Stimulated activated effector memory CD8-positive, alpha-beta T cell treated with anti-CD3 and anti-CD28 coated beads, Interleukin-12 subunit alpha, Interleukin-12 subunit beta, amount 100 ng/mL, for 72 hours (primary cell): ENCODE measurements around the gene CSF1R.
"Not testable (repeated sequence)": the region's sequence is repeated elsewhere in the genome, so short reads cannot be mapped to it uniquely, and the experiment has no call there.

Source experiments
- ATAC-seq: fragments of 150-1000 bp; cut with Tn5 transposase; 2 replicates; pipeline ENCODE4 v1.10.0; 2021
- DNase-seq, 2 donors: peaks; one replicate each; pipeline ENCODE4 v3.0.0; 2021 to 2022; ENCODE audit warnings: low spot score in 2 of 2
- H3K27ac Mint-ChIP-seq: one replicate; pipeline ENCODE4 v1.8.0; 2022; ENCODE audit warnings: mild to moderate bottlenecking, mixed read lengths
- H3K36me3 Mint-ChIP-seq: one replicate; pipeline ENCODE4 v1.8.0; 2022; ENCODE audit warnings: mild to moderate bottlenecking, mixed read lengths
- H3K4me1 Mint-ChIP-seq: one replicate; pipeline ENCODE4 v1.8.0; 2022; ENCODE audit warnings: mixed read lengths
- H3K4me3 Mint-ChIP-seq: one replicate; pipeline ENCODE4 v1.8.0; 2022; ENCODE audit warnings: mild to moderate bottlenecking, mixed read lengths
- H3K9me3 Mint-ChIP-seq: one replicate; pipeline ENCODE4 v1.8.0; 2022; ENCODE audit warnings: mixed read lengths

The CSF1R gene

DNA sequence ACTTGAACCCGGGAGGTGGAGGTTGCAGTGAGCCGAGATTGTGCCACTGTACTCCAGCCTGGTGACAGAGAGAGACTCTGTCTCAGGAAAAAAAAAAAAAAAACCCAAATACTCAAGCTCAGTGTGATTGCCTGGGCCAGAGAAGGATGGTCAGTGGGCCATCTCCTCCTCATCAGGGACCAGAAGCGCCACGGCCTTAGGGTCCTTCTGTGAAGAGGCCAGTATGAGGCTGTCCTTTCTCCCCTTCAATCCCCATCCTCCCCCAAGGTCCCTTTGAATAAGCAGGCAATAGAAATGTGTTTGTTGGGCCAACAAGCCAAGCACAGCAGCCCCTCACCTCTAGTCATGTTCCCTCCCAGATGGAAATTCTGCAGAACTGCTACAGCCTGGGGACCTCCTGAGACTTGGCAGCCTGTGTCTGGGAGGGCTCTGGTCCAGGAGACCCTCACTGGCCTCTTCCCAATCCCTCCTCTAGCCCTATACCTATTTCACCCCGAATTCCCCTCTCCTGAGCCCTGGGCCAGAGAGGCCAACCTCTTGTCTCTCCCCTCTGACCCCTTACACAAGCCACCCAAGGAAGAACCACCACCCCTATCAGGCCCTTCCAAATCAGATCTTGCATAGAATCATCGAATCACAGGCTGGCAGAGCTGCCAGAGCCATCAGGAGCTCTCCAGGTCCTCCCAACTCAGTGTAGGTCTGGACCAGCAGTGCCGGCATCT lies 1.0 kb downstream of the CSF1R start:
- Mint-ChIP-seq H3K4me3 (no peak overlapping the region), H3K27ac (no peak overlapping the region), H3K4me1 (peaks cover 5% of the 10 kb centered on the region), H3K36me3 (no peaks in the 10 kb centered on the region), H3K9me3 (no peaks in the 10 kb centered on the region)
- ATAC-seq (no peak), DNase-seq (peak in 1 of 2 donors; percentile 43)

DNA sequence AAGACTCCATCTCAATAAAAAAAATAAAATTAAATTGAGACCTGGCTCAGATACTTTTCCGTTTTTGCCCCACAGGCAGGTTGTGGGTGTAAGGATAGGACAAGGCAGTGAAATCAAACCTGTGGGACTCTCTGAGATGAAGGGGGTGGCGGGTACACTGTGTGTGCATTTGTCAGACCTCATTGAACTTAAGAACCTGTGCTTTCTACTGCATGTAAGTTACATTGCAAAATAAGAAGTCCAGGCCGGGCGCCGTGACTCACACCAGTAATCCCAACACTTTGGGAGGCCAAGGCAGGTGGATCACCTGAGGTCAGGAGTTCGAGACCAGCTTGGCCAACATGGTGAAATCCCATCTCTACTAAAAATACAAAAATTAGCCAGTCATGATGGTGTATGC lies 1.6 kb downstream of the CSF1R start:
- peak in 1 of 2 donors; percentile 12 for DNase-seq
- H3K4me1 Mint-ChIP-seq, H3K4me3 Mint-ChIP-seq, H3K9me3 Mint-ChIP-seq, H3K27ac Mint-ChIP-seq, H3K36me3 Mint-ChIP-seq, ATAC-seq: not testable (repeated sequence)

- peaks cover 5% of the 10 kb centered on the region for H3K4me1 Mint-ChIP-seq
- H3K27ac Mint-ChIP-seq, result no peak overlapping the region
Observed at GRCh38 chr5:150082889-150083288, 3.5 kb downstream of the CSF1R start.

GRCh38 chr5:150082374-150082773 lies 4.0 kb downstream of the CSF1R start:
- H3K9me3 Mint-ChIP-seq, result no peaks in the 10 kb centered on the region
- H3K4me1 Mint-ChIP-seq, result peaks cover 5% of the 10 kb centered on the region
- H3K27ac Mint-ChIP-seq, result no peak overlapping the region
- DNase-seq (peak in 1 of 2 donors; percentile 41), ATAC-seq (no peak)
- no peaks in the 10 kb centered on the region for H3K36me3 Mint-ChIP-seq
- H3K4me3 Mint-ChIP-seq, result no peak overlapping the region

More at GRCh38 chr5:150082889-150083288, 3.5 kb downstream of the CSF1R start:
- ATAC-seq, result no peak
- peak in 1 of 2 donors; percentile 28 for DNase-seq
- Mint-ChIP-seq H3K36me3 (no peaks in the 10 kb centered on the region), H3K4me3 (no peak overlapping the region), H3K9me3 (no peaks in the 10 kb centered on the region)

DNA sequence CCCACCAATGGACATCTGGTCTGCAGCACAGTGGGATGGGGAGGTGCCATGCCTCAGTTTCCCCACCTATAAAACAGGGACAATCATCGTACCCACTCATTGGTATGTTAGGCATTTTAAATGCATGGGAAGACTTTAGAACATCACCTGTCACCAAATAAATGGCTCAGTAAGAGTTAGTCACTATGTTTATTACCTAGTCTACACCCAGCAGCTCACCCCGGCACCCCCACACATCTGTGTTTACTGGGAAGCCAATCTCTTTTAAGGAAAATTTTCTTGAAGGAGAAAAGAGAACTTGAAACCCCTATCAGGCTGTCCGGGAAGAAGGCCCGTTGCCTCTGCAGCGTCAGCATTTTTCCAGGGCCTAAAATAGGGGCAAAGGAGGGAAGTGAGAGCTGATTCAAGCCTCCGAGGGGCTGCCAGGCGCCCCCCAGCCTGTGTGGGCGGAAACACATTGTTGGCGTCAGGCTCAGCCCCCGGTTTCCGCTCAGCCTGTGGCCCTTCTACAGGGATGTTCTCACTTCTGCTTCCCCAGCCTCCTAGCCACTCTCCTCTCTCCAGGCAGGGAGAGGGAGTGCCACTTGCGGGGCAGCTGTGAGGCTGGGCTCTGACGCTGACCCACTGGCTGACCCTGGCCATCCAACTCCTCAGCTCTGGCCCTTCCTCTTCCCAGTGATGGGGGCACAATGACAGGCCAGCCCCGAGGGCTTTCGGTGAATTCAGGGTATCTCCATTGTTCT lies 4.6 kb downstream of the CSF1R start:
- Mint-ChIP-seq H3K36me3 (no peaks in the 10 kb centered on the region), H3K4me3 (no peak overlapping the region), H3K9me3 (no peaks in the 10 kb centered on the region), H3K4me1 (peaks cover 5% of the 10 kb centered on the region), H3K27ac (no peak overlapping the region)
- DNase-seq (no peak), ATAC-seq (peak; percentile 43)

GRCh38 chr5:150080696-150081435 lies 5.5 kb downstream of the CSF1R start:
- DNase-seq, result peak in 1 of 2 donors; percentile 18
- no peaks in the 10 kb centered on the region for H3K36me3 Mint-ChIP-seq
- no peak for ATAC-seq
- H3K4me3 Mint-ChIP-seq, result no peak overlapping the region
- no peak overlapping the region for H3K27ac Mint-ChIP-seq
- H3K9me3 Mint-ChIP-seq, result no peaks in the 10 kb centered on the region
- peaks cover 5% of the 10 kb centered on the region for H3K4me1 Mint-ChIP-seq

- peak in 1 of 2 donors; percentile 46 for DNase-seq
- ATAC-seq, result no peak
- Mint-ChIP-seq H3K36me3 (no peaks in the 10 kb centered on the region), H3K4me1 (peaks cover 5% of the 10 kb centered on the region), H3K27ac (no peak overlapping the region), H3K4me3 (no peak overlapping the region), H3K9me3 (no peaks in the 10 kb centered on the region)
Observed at GRCh38 chr5:150079909-150080461, 6.4 kb downstream of the CSF1R start.

GRCh38 chr5:150078802-150079689 lies 7.3 kb downstream of the CSF1R start:
- H3K36me3 Mint-ChIP-seq, result no peaks in the 10 kb centered on the region
- H3K9me3 Mint-ChIP-seq, result no peaks in the 10 kb centered on the region
- ATAC-seq (no peak), DNase-seq (peak in 1 of 2 donors; percentile 41)
- H3K4me1 Mint-ChIP-seq, result peaks cover 5% of the 10 kb centered on the region
- H3K4me3 Mint-ChIP-seq, result no peak overlapping the region
- no peak overlapping the region for H3K27ac Mint-ChIP-seq

DNA sequence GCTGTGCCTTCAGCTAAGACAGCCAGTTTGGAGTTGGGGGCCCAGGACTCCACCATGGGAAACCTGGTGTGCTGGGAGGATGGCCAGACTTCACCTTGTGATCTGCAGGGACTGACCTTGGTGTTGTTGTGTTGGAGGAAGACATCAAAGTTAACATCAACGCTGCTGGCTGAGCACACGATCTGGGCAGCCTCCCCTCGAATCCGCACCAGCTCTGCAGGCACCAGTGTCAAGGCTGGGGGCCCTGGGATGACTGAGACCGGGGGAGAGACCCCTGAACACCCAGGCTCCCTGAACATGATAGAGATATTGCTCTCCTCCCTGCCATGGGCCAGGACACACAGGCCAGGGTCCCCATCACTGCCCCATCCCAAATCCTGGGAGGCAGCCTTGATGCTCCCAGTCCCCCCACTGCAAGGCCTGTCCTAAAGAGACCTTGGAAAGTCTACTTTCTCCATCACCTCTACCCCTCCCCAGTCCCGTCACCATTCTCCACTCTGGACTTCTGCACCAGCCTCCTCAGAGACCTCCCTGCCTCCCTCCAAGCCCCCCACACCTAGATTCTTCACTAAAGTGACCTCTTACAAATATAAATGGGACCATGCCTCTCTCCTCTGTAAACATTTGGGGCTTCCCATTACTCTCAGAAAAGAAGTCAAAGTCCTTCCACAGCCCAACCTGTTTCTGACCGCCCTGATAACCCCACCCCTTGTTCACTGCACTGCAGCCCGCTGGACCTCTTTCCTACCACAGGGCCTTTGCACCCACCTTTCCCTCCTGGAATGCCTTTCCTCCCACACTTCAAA lies 8.2 kb downstream of the CSF1R start:
- no peak overlapping the region for H3K27ac Mint-ChIP-seq
- DNase-seq (peak in 1 of 2 donors; percentile 38), ATAC-seq (no peak)

DNA sequence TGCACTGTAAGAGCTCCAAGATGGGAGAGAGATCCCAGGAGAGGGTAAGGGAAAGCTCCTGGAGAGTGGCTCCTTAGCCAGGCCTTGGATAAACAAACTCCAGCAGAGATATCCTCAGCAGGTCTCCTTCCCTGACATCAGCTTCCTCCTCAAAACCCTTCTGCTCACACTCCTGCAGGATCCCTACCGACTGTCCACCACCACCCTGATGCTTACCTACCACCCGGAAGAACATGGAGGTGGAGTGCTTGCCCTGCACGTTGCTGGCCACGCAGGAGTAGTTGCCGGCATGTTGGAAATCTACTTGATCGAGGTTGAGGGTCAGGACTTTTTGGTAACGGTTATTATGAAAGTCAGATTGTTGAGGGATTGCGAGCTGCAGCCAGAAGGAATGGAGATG lies 9.3 kb downstream of the CSF1R start:
- DNase-seq, result no peak
- Mint-ChIP-seq H3K9me3 (no peaks in the 10 kb centered on the region), H3K36me3 (no peaks in the 10 kb centered on the region), H3K4me3 (no peak overlapping the region), H3K4me1 (peaks cover 2% of the 10 kb centered on the region), H3K27ac (no peak overlapping the region)
- ATAC-seq, result no peak

More for the DNA sequence above, 8.2 kb downstream of the CSF1R start:
- Mint-ChIP-seq H3K4me1 (peaks cover 5% of the 10 kb centered on the region), H3K36me3 (no peaks in the 10 kb centered on the region), H3K4me3 (no peak overlapping the region), H3K9me3 (no peaks in the 10 kb centered on the region)

DNA sequence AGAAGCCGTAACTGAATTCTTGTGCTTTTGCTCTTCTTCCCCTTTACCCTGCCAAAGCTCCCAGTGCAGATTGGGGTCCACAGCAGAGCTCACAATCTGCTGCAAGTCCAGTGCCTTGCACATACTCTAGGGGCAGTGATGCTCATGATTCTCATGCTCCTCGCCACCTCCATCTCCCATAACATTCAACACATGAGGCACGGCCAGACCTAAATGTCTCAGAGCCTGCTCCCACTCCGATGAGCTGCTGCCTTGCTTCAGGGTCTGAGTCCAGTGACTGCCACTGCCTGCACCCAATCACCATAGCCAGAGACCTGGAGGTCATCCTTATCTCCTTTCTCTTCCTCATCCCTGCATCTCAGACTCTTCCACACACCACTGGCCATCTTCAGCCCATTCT lies 10.5 kb downstream of the CSF1R start:
- no peak overlapping the region for H3K4me3 Mint-ChIP-seq

GRCh38 chr5:150075233-150075632 lies 11.1 kb downstream of the CSF1R start:
- Mint-ChIP-seq H3K4me1 (no peaks in the 10 kb centered on the region), H3K36me3 (no peaks in the 10 kb centered on the region), H3K4me3 (no peak overlapping the region), H3K9me3 (no peaks in the 10 kb centered on the region), H3K27ac (no peak overlapping the region)
- no peak for ATAC-seq
- peak in 1 of 2 donors; percentile 41 for DNase-seq

More for the DNA sequence above, 10.5 kb downstream of the CSF1R start:
- Mint-ChIP-seq H3K27ac (no peak overlapping the region), H3K36me3 (no peaks in the 10 kb centered on the region), H3K4me1 (no peaks in the 10 kb centered on the region), H3K9me3 (no peaks in the 10 kb centered on the region)
- DNase-seq (peak in 1 of 2 donors; percentile 44), ATAC-seq (no peak)

DNA sequence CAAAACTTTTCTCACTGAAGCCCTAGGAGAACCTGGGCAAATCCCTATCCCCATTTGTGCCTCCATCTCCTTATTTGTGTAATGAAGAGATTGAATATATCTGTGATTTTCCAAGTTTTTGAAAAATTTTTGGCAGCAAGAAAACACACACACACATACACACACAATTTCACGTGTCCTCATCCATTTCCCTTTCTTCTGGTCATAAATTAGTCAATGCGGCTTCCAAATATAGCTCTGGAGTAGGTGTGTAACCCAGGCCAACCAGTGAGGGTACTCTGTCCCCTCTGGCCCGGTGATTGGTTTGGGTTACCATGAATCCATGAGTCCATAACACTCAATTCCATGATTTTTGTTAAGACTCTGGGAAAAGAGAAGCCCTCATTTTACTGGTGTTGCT lies 12.7 kb downstream of the CSF1R start:
- Mint-ChIP-seq H3K36me3 (no peaks in the 10 kb centered on the region), H3K27ac (no peak overlapping the region), H3K4me1 (peaks cover 2% of the 10 kb centered on the region), H3K4me3 (no peak overlapping the region), H3K9me3 (no peaks in the 10 kb centered on the region)
- DNase-seq, result no peak
- ATAC-seq, result no peak
